ENCODE data around the gene QSOX2.

QSOX2 gene

DNA sequence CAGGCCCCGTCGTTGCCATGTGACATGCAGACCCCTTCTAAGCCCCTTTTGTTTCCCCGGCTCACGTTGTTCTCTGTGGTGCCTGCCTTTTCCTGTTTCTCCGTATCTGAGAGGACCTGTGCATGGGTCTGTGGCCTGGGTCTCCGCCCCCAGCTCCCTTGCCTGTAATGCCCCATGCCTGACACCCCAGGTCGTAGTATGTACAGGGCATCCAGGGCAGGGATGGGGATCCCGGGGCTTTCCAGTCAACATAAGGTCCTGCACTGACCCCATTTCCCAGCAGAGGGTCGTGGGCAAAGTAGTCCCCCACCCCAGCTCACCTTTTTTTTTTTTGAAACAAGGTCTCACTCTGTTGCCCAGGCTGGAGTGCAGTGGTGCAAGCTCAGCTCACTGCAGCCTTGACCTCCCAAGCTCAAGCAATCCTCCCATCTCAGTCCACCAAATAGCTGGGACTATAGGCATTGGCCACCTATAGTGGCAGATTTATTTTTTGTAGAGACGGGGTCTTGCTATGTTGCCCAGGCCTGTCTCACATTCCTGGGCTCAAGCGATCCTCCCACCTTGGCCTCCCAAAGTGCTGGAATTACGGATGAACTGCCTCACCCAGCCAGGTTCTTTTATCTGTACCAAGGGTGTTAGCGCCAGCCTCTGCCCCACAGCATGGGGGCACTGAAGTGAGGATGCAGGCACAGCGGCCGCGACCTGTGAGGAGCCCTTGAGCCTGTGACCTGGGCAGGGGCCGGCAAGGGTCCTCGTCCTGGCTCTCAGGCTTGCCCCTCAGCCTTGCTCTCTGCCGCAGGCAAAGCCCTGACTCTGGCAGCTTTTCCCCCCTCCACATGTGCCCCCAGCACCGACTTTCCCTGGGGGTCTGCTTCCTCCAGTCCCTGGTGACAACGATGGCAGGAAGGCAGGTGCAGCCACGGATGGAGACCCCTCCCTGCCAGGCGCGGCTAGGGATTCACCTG is 19.1 kb upstream of the QSOX2 start:
- DNase-seq, result no peak

DNA sequence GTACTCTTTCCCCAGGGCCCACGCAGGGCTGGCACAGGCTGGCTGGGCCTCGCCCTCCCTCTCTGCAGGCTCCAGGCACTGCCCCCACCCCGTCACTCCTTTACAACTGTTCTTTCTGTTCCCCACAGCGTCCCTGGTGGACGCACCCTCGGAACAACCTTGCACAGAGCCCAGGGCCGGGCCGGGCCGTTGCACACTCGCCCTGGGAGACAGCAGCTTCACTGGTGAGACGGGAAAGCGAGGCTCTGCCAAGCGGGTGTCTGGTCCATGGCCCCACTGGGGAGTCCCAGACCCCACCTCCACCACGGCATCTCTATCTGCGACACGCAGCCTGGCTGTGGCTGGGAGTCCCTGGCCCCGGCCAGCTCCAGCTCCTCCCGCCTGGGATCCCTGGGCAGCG is 18.4 kb upstream of the QSOX2 start:
- DNase-seq, result no peak

DNA sequence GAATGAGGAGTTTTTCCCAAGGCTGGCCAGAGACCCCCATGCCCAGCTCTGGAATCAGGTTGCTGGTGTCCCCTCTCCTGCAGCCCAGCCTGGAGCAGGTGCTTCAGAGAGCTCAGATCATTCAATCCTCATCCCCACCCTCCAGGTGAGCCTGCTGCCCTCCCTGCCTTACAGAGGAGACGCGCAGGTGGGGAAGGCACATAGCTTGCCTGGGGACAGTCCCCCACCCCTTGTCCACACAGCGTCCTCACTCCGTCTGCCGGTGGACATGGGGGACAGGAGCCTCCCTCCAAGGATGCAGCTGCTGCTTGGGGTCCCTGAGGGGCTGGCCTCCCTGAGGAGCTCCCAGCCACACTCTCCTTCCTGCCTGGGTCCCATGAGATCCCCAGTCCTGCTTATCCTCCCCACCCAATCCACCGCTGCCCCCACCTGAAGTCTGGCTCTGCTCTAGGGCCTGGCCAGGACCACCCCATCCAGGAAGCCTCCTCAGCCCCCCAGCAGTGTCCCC is 17.1 kb upstream of the QSOX2 start:
- no peak for DNase-seq

DNA sequence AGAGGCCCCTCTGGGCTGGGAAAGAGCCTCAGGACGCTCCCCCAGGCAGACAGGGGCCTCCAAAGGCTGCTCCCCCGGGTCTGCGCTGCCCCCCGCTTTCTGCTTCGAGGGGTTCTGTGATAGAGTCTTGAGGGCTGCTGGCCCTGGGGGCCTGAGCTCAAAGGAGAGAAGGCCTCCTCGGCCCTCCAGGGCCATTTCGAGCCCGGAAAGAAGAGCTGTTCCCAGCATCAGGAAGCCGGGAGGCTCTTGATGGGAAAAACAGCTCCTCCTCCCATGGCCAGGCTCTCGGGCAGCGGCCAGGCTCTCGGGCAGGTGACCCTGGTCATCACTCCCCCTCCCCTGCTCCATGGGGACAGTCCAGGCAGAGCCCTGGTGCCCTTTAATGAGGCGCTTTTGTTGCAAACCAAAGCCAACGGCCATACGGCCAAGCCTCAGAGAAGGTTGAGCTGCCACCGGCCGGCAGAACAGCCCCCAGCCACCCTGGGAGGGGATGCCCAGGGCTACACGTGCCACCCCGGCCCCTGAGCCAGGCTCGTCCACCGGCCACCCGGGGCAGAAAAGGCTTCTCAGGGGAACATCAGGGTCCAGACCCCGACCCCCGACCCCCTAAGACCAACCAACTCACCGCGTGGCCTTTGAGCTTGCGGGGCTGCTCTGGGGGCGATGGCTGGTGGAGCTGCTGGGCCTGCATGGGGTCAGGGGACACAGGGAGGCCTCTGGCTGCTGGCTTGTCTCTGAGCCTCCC is 16.2 kb upstream of the QSOX2 start:
- no peak for DNase-seq

DNA sequence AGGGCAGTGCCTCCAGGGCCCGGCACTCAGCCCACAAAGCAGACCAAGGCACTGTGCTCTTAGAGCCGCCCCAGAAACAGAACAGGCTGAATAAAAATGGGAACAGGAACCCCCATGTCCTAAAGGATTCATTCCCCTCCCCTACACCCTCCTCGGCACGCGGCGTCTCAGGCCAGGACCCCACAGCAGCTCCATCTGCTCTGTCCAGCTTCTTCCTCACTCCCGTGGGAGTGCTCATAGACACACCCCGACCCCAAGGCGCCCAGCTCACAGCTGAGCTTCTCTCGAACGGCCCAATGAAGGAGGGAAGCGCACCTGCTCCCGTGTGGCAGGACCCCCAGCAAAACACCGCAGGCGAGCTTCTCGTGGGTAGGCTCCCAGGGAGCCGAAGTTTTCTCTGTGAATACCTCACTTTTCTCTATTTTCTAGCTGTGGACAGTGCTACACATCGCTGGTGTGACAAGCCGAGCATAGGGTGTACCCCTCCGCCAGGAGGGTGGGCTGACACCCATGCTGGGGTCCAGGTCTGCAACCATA is 15.4 kb upstream of the QSOX2 start:
- no peak for DNase-seq

DNA sequence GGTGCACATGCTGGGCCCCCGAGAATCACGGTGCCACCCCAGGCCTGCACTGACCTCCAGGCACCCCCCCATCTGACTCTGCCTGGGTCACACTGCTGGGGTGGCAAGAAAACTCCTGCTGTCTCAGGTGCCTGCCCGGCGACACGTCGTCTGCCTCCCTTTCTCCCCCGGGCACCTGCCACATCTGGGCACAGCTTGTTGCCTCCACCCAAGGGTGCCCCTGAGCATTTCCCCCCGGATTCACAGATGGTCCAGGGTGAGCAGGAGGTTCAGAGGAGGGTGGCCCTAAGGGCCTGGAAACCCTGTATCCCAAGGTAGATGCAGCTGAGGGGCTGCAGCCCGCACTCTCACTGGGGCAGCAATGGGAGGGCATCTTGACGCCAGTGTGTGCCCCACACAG is 14.9 kb upstream of the QSOX2 start:
- no peak for DNase-seq

DNA sequence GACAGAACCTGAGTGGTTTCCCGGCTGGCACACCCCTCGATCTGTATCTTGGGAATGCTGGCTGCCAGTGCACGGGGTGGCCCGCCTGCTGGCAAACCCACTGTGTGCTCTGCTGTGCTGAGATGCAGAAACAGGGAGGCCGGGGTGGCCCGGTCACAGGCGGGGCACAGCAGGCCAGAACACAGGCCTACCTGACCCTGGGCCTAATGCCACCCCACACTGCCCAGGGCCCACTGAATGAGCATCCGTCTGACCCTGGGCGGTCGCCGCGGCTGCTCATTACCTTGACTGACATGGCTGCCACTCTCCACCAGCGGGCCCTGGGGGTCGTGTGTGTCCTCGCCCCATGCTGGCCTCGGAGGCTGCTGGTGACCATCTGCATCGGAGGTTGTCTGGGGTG is 14.2 kb upstream of the QSOX2 start:
- no peak for DNase-seq

DNA sequence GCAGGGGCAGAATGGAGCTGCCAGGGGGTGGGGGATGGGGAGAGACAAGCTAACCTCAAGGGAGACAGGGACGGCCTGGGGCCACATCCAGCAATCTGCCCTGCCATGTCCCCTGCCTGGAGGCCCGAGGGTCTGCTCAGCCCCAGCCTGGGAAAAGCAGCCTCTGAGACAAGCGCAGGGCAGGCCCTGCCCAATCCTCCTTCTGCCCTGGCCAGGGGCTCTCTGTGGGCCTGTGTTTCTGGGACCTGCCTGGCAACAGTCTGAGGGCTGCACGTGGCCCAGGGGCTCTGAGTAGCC is 13.9 kb upstream of the QSOX2 start:
- DNase-seq, result no peak

DNA sequence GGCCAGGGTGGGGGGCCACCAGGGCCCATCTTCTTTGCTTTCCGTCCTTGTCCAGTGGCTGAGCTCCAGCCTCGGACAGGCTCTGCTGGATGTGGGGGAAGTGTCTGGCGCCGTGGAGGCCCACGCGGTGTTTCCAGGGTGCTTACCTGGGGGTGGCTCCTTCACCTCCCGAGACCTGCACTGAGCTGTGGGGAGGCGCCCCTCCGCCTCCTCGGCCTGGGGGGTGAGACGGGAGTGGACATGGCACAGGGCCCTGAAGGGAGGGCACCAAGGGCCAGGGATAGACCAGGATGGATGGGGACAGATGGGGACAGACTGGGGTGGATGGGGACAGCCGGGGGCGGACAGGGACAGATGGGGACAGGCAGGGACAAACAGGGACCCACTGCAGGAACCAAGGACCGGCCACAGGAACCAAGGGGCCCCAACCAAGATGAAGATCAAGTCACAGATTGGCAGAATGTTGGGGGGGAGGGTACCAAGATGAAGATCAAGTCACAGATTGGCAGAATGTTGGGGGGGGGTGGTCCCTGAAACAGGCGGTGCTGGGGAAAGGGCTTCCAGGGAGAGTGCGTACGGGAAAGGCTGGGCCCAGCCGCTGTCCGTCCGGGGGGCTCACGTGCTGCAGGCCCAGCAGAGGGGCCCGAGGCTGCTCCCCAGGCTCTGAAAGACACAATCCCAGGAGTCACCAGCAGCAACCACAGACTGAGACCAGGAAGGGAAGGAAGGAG is 13.3 kb upstream of the QSOX2 start:
- no peak for DNase-seq

DNA sequence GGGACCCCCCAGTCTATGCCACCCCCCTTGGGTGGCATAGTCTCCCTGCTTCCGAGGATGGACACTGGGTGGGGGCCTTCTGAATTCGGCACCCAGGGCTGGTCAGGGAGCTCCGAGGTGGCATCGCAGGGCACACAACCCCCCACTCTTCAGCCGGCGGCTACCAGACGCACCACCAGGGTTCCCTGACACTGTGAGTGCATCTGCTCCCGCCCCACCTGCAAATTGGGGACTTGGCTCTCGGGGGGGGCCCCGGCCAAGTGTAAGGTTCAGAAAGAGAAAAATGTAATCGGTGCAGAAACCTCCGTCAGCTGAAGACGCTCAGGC is 12.7 kb upstream of the QSOX2 start:
- DNase-seq, result no peak

DNA sequence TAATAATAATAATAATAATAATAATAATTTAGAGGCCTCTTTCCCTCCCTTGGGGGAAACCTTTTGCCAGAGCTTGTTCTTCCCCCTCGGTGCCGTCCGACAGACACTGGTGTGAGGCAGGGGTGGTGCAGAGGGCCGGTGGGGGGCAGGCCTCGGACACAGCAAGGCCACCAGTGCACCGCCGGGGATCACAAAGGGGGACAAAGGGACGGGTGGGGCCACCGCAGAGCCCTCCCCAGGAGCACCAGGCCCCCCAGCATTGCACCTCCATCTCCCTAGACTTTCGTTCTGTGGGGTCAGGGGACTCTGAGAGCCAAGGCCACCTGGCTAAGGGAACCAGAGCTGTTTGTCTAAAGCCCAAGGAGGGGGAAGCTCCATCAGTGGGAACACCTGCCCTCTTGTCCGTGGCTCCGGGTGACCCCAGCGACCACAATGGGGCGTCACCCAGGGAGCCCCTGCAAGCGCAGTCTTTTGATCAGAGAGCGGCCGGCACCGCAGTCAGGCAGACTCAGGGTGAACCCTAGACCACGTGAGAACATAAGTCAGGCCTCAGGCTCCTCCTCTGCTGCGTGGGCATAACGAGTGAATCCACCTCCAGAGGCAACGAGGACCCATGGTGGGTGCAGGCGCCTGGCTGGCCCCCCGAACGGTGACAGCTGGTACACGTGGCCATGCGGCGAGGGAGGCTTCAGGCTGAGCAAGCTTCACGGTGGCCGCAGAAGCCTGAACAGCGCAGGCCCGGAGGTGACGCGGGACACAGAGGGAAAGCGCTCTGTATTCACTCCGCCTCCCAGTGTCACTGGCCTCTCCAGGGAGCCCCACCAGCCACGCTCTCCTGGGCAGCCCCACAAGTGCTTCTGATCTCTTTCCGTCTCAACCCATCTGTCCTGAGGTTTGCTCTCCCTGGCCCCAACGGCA is 12.0 kb upstream of the QSOX2 start:
- DNase-seq, result no peak

DNA sequence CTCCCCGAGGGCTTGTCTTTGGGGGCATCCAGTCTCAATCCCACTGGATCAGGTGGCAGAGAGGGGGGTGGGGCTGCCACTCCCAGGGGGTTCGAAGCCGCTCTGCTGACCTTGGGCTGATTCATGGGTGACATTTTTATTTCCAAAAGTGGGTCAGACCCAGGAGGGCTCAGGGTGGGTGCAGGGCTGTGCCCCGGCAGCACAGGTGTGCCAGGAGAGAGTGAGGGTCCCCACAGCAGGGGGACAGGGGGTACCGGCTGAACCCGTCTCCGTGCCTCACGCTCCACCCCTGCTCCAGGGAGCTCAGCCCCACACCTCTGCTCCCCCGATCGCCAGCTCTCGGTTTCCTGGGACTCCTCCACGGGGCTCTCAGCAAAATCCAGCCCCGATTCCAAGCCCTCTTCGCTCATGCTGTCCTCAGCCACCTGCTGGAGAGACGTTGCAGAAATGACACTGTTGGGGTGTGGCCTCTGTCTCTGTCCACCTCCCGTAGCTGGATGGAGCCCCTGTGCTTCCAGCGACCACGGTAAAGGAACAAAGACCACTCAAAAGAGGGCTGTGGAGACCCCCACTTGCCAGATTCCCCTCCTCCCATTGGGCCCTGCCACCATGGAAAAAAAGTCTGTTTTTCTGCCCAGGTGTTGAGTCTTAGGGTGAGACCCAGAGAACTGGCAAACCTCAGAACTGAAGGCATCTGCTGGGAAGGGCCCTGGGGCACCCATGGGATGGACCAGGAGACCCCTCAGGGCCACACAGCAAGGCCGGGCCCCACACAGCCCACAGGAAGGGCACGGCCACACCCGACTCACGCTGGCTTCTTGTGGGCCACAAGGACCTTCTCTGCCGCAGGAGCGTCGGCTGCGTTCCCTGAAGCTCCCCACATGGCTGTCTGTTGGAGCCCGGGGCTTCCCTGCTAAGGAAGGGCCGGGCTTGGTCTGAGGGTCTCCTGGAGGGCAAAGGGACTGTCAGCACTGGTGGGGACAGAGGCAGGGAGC is 10.6 kb upstream of the QSOX2 start:
- DNase-seq, result no peak

DNA sequence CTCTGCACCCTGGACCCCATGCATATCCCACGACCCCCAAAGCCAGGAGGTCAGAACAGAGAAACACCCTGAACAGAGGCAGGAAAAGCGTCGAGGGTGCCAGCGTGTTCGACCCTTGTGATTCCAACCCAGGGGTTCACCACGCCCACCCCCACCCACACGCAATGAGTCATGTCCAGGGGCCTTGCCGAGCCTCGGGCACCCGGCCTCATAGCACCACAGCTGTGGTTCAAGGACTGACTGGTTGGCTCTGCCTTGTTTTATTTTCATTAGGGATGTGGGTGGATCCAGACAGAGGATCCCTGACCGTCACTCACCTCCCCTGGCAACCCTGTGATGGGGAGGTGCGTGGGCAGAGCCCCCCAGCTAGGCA is 9.5 kb upstream of the QSOX2 start:
- no peak for DNase-seq

DNA sequence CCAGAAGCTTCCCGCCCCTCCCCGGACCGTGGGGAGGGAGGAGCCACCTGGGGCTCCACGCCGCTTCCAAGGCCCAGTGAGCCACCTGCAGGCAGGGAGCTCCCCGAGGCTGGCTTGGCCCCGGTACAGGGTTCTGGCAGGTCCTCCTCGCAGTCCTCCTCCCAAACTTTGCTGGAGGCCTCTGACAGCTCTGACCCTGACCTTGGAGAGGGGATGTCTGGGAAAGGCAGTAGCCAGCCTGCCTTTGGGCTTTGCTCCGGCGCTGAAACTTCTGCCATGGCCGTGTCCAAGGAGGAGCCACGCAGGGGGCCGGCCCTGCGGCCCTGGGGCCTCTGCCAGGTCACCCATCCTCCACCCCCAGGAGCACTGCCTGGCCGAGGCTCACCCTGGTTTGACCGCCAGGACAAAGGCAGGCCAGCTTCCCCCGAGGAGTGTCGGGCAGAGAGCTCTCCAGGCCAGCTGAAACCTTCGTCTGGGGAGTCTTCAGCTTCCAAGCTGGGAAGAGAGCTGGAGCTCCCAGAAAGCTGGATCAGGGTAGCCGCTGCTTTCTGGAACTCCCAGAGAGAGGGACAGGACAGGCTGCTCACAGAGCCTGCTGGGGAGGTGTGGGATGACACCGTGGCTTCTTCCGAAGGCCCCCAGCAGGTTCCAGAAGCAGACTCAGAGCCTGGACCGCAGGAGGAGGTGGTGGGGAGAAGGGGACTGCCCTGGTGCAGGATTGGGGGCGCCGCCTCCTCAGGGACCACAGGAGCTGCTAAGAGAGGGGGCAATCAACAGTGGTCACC is 9.0 kb upstream of the QSOX2 start:
- no peak for DNase-seq

DNA sequence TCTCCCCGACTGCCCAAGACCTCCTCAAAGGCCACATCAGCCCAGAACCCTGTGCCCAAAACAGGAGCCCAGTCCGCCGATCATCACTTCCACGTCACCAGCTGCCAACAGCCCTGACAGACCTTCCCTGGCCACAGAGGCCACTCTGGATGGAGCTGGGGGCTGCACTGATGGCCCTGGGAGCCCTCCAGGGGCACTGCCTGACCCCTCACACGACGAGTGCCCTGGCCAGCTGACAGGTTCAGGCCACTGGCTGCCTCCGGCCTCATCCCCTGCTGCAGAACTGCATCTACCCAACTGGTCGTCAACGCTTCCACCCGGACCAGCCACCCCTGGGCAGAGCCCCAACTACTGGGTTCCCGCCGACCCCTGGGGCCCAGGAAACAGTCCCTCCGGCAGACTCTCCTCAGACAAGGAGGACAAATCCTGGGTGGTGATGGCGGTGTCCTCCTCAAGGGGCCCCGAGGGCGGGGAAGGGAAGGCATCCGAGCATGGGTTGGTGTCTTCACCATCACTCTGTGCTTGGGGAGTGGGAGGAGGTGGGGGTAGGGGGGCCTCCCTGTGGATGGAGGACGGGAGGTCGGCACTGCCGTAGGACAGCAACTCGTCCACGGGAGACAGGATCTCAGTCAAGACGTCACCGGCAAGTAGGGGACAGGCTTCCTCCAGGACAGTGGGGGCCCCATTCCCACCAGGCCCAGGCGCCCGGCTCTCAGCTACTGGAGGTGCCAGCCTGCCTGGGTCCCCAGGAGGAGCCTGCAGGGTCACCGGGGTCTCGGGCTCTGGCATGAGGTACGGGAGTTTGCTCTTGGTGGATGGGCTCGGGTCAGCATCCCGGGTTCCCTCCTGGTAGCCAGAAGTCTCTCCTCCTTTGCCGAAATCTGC is 7.9 kb upstream of the QSOX2 start:
- DNase-seq, result no peak

DNA sequence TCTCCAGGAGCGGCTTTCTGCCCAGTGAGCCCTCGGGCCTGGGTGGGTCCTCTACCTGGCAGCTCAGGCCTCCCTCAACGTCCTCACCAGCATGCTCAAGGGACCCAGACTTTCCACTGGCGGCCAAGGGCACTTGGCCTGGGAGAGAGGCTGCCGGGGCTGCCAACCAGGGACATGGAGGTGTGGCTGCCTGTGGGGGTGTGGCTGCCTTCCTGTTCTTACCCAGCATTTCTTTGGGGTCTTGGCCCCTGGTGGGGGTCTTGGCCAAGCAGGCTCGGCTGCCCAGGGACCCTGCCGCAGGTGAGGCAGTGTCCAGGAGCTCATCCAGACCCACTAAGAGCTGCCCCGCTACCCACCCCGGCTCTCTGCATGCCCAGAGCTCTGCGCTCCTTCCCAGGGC is 7.2 kb upstream of the QSOX2 start:
- DNase-seq, result no peak

DNA sequence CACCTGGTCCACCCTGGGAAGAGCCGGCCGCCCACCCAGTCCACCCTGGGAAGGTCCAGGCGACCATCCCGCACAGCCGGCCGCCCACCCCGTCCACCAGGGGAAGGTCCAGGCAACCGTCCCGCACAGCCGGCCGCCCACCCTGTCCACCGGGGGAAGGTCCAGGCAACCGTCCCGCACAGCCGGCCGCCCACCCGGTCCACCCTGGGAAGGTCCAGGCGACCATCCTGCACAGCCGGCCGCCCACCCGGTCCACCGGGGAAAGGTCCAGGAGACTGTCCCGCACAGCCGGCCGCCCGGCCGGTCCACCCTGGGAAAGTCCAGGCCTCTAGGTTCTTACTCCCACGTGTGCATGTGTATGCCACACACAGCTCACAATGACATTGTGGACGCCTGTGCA is 6.7 kb upstream of the QSOX2 start:
- no peak for DNase-seq

DNA sequence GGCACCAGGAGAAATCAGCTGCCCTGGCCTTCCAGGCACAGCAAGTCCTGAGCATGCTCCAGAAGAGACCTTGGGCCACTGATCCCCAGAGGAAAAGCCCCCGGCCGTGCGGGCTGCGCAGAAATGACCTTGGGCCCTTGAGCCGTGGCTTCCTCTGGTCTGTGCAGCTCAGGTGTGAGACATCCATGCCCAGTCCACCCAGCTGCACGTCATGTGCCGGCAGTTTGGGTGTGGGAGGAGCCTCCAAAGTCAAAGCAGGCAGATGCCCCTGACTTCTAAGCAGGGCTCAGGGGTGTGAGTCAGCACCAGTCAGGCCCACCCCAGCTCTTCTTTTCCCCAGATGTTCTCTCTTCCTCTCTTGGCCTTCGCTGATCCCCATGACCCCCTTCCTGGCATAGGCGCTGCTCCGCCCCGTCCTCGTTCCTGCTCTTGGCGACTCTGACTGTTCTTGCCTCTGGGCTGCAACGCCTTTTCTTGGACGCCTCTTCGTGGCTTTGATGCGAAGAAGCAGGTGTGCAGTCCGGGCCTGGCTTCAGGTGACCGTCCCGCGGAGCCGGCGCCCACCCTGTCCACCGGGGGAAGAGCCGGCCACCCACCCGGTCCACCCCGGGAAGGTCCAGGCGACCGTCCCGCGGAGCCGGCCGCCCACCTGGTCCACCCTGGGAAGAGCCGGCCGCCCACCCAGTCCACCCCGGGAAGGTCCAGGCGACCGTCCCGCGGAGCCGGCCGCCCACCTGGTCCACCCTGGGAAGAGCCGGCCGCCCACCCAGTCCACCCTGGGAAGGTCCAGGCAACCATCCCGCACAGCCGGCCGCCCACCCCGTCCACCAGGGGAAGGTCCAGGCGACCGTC is 5.9 kb upstream of the QSOX2 start:
- no peak for DNase-seq

Data from NCI-H446 treated with DMSO at 0.1 percent for 48 hours (cell line).